DND-41 (cell line): ENCODE results near the gene CHD9.

ENCODE experiments used
- ATAC-seq: fragments of 200-7000 bp; cut with Tn5 transposase; 3 replicates; pipeline ENCODE4 v1.9.1; 2021; ENCODE audit warnings: low read depth; ENCODE audit not compliant: insufficient read depth
- DNase-seq: peaks from one replicate; pipeline ENCODE4 v3.0.0-alpha.2; 2020
- H2AFZ ChIP-seq: 2 replicates; pipeline ENCODE4 v1.6.0; 2012; ENCODE audit warnings: low read depth, low read length
- H3K27ac ChIP-seq: 2 replicates; pipeline ENCODE4 v1.5.1; 2012; ENCODE audit warnings: low read length, inconsistent platforms
- H3K27me3 ChIP-seq: fragments of 200-600 bp; sonication (generic); 2 replicates; pipeline ENCODE4 v1.6.0; 2012; ENCODE audit warnings: low read length, mild to moderate bottlenecking, inconsistent platforms; ENCODE audit not compliant: insufficient read depth, poor library complexity
- H3K36me3 ChIP-seq: 2 replicates; pipeline ENCODE4 v1.5.1; 2012; ENCODE audit warnings: low read length, inconsistent platforms; ENCODE audit not compliant: insufficient read depth
- H3K4me1 ChIP-seq: 2 replicates; pipeline ENCODE4 v1.5.1; 2012; ENCODE audit warnings: mild to moderate bottlenecking, low read length; ENCODE audit not compliant: insufficient read depth
- H3K4me2 ChIP-seq: 2 replicates; pipeline ENCODE4 v1.6.0; 2012; ENCODE audit warnings: mild to moderate bottlenecking, moderate library complexity, low read length, inconsistent platforms; ENCODE audit not compliant: insufficient read depth
- H3K4me3 ChIP-seq, 2 experiments: fragments of 200-600 bp in 1 of 2; shearing (Covaris generic) in 1 of 2; 2 replicates each; pipeline ENCODE4 v1.5.1; 2012 to 2016; ENCODE audit warnings: inconsistent platforms in 2 of 2, low read length in 2 of 2, mild to moderate bottlenecking in 2 of 2, low read depth in 1 of 2, moderate library complexity in 1 of 2
- H3K79me2 ChIP-seq: 2 replicates; pipeline ENCODE4 v1.6.0; 2012; ENCODE audit warnings: low read length, inconsistent platforms; ENCODE audit not compliant: insufficient read depth
- H3K9ac ChIP-seq: 2 replicates; pipeline ENCODE4 v1.6.0; 2012; ENCODE audit warnings: low read depth, mild to moderate bottlenecking, inconsistent platforms, low read length, moderate library complexity
- H3K9me3 ChIP-seq: 2 replicates; pipeline ENCODE4 v1.5.1; 2012; ENCODE audit warnings: low read length, moderate library complexity, mild to moderate bottlenecking, inconsistent platforms; ENCODE audit not compliant: insufficient read depth, severe bottlenecking
- H4K20me1 ChIP-seq: 2 replicates; pipeline ENCODE4 v1.6.0; 2012; ENCODE audit warnings: low read length; ENCODE audit not compliant: insufficient read depth
- EZH2 ChIP-seq: IDR thresholded peaks from 3 replicates; pipeline ENCODE4 v1.6.1; 2012; ENCODE audit warnings: borderline replicate concordance, low read depth, mild to moderate bottlenecking, moderate library complexity, low read length, inconsistent platforms; ENCODE audit not compliant: severe bottlenecking
- TF ChIP-seq, protein P1 (sequence below): IDR thresholded peaks from 2 replicates; pipeline ENCODE4 v1.5.1; 2012; ENCODE audit warnings: borderline replicate concordance, low read length, moderate library complexity, mild to moderate bottlenecking; ENCODE audit not compliant: poor library complexity, severe bottlenecking; ENCODE audit errors: extremely low read depth

Gene CHD9

DNA sequence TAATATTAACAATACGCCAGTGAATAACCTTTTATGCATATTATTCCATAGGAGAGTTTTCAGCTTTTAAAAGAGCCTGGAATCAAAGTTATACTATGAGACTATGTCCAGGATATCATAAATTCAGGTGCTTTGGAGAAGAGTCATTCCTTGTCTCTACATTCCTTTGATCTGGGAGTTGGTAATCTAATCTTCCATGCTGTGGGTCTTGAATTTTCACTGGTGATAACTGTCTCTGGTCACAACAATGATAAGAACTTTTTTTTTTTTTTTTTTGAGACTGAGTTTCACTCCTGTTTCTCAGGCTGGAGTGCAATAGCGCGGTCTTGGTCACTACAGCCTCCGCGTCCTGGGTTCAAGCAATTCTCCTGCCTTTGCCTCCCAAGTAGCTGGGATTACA lies 50.8 kb downstream of the CHD9 start:
- Histone ChIP-seq H3K4me3 (no peak overlapping the region), H3K4me2 (no peak overlapping the region), H3K27ac (no peak overlapping the region), H3K27me3 (no peaks in the 10 kb centered on the region), H2AFZ (no peak overlapping the region), H3K79me2 (peaks cover 48% of the 10 kb centered on the region), H4K20me1 (no peaks in the 10 kb centered on the region), H3K4me1 (peaks cover under 1% of the 10 kb centered on the region), H3K36me3 (no peaks in the 10 kb centered on the region), H3K9ac (no peak overlapping the region), H3K9me3 (no peaks in the 10 kb centered on the region)
- ATAC-seq (no peak), DNase-seq (no peak)
- no peak for TF ChIP-seq EZH2
- TF ChIP-seq, protein P1, sequence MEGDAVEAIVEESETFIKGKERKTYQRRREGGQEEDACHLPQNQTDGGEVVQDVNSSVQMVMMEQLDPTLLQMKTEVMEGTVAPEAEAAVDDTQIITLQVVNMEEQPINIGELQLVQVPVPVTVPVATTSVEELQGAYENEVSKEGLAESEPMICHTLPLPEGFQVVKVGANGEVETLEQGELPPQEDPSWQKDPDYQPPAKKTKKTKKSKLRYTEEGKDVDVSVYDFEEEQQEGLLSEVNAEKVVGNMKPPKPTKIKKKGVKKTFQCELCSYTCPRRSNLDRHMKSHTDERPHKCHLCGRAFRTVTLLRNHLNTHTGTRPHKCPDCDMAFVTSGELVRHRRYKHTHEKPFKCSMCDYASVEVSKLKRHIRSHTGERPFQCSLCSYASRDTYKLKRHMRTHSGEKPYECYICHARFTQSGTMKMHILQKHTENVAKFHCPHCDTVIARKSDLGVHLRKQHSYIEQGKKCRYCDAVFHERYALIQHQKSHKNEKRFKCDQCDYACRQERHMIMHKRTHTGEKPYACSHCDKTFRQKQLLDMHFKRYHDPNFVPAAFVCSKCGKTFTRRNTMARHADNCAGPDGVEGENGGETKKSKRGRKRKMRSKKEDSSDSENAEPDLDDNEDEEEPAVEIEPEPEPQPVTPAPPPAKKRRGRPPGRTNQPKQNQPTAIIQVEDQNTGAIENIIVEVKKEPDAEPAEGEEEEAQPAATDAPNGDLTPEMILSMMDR = no peak

DNA sequence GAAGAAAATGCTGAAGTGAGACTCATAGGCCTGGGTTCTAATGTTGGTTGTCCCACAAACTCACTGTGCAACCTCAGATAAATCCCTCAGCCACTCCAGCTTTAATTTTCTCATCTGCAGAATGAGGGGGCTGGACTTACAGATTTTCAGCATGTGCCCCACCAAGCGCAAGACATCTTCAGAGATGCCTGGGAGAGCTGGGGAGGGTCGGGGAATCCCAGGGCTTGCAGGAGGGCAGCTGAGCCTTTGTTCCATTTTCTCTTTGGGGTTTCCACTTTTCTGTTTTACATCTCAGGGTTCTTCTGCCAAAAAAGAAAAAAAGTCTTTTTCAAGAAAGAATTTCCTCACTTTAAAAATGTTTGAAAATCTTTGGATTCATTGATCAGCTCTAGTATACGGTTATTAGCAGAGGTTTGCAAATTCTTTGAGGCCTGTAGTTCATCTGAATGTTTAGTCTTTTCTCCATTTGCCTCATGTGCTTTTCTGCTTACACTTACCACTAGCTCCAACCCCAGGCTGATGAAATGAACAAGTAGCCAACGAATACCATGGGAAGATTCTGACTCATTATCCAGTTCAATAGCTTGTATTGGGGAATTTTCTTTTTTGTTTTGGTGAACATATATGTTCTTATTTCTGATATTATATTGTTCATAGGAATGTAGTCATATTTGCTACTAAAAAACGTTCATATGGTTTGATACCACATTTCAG lies 56.4 kb downstream of the CHD9 start:
- peaks cover 14% of the 10 kb centered on the region; the same call in 1 of the 2 replicates for H3K79me2 ChIP-seq
- H3K9ac ChIP-seq = no peak overlapping the region
- H3K4me1 ChIP-seq = no peaks in the 10 kb centered on the region
- H3K9me3 ChIP-seq = no peaks in the 10 kb centered on the region
- TF ChIP-seq, protein P1 = no peak
- no peak for TF ChIP-seq EZH2
- no peak for DNase-seq
- H4K20me1 ChIP-seq = no peaks in the 10 kb centered on the region; the same call in 1 of the 2 replicates
- no peak overlapping the region for H3K27ac ChIP-seq
- H3K27me3 ChIP-seq = no peaks in the 10 kb centered on the region
- ATAC-seq = no peak
- no peak overlapping the region for H3K4me2 ChIP-seq
- H2AFZ ChIP-seq = no peak overlapping the region
- H3K36me3 ChIP-seq = no peaks in the 10 kb centered on the region
- H3K4me3 ChIP-seq = no peak overlapping the region

DNA sequence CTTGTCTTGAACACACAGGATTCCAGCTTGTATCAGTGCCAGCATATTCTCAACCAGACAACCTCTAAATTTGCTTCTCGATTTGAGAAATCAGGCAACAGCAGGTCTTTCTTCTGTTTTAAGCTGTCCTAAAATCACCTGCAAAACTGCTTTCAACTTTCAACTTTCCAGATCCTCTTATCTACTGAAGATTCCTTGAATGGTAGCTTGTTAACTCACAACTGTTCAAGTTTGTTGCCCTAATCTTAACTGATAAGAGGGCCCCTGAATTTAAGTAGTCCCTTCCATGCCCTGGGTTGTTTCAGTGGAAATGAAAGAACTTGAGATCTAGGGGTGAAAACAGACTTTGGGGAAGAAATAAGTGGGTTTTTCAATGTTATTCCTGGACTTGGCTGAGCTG lies 57.2 kb downstream of the CHD9 start:
- Histone ChIP-seq H3K36me3 (no peaks in the 10 kb centered on the region), H3K27me3 (no peaks in the 10 kb centered on the region), H3K4me2 (no peak overlapping the region), H3K9me3 (no peaks in the 10 kb centered on the region), H2AFZ (no peak overlapping the region), H3K4me3 (no peak overlapping the region), H3K27ac (no peak overlapping the region), H3K79me2 (peaks cover 8% of the 10 kb centered on the region; the same call in 1 of the 2 replicates), H4K20me1 (no peaks in the 10 kb centered on the region; the same call in 1 of the 2 replicates), H3K4me1 (no peaks in the 10 kb centered on the region), H3K9ac (no peak overlapping the region)
- DNase-seq (no peak), ATAC-seq (no peak)
- TF ChIP-seq, protein P1 = no peak
- TF ChIP-seq EZH2 = no peak
